HEK293 (cell line): ENCODE results near the gene TRIM2.

Source experiments
- CTCF ChIA-PET: fragments of 350-600 bp; formaldehyde crosslinking; extraction: SDS; loops from one replicate; lab custom pipeline; 2021; ENCODE audit warnings: antibody characterized with exemption; lab: Yijun Ruan, JAX
- POLR2A ChIA-PET: fragments of 300-600 bp; formaldehyde crosslinking; extraction: SDS; loops from one replicate; lab custom pipeline; 2020; ENCODE audit warnings: antibody characterized with exemption, inconsistent platforms; lab: Yijun Ruan, JAX
- H3K27ac ChIP-seq: fragments of 200-500 bp; sonication (Bioruptor generic); 2 replicates; pipeline ENCODE4 v1.5.1; 2014; ENCODE audit warnings: low read depth, low read length, control low read depth, inconsistent platforms; ENCODE audit errors: extremely low read depth
- H3K36me3 ChIP-seq, 2 experiments: fragments of 200-500 bp in 1 of 2; sonication (Bioruptor generic) in 1 of 2; 1 replicate in 1 of 2; 2 replicates in 1 of 2; pipeline ENCODE4 v1.5.1; 2014 to 2017; ENCODE audit warnings: inconsistent platforms in 2 of 2, low read length in 2 of 2; ENCODE audit not compliant: control insufficient read depth in 2 of 2, insufficient read depth in 1 of 2
- H3K4me1 ChIP-seq: fragments of 200-500 bp; sonication (Bioruptor generic); 2 replicates; pipeline ENCODE4 v1.5.1; 2014; ENCODE audit warnings: mild to moderate bottlenecking, low read length, inconsistent platforms; ENCODE audit not compliant: control insufficient read depth, insufficient read depth
- H3K4me3 ChIP-seq: 2 replicates; pipeline ENCODE4 v1.5.1; 2011; ENCODE audit warnings: low read depth, mild to moderate bottlenecking, control low read depth, low read length, moderate library complexity
- H3K9me3 ChIP-seq: fragments of 200-500 bp; sonication (Bioruptor generic); 2 replicates; pipeline ENCODE4 v1.5.1; 2014; ENCODE audit warnings: low read depth, low read length, inconsistent platforms; ENCODE audit not compliant: control insufficient read depth, insufficient read depth
- EGR2 ChIP-seq: fragments of 450-650 bp; formaldehyde crosslinking; IDR thresholded peaks from 2 replicates; pipeline ENCODE4 v1.5.1; 2016; ENCODE audit warnings: low read depth, missing biosample characterization, missing genetic modification characterization
- HIC1 ChIP-seq: fragments of 450-650 bp; formaldehyde crosslinking; IDR thresholded peaks from 2 replicates; pipeline ENCODE4 v1.5.1; 2016; ENCODE audit warnings: missing biosample characterization, missing genetic modification characterization
- HOXC10 ChIP-seq: sonication (generic); formaldehyde crosslinking; IDR thresholded peaks from 2 replicates; pipeline ENCODE4 v1.8.1; 2023; ENCODE audit warnings: mild to moderate bottlenecking, missing genetic modification reagents
- KLF9 ChIP-seq: fragments of 450-650 bp; formaldehyde crosslinking; IDR thresholded peaks from 2 replicates; pipeline ENCODE4 v1.5.1; 2016; ENCODE audit warnings: missing biosample characterization, missing genetic modification characterization, low read depth
- SP7 ChIP-seq: fragments of 450-650 bp; formaldehyde crosslinking; IDR thresholded peaks from 2 replicates; pipeline ENCODE4 v1.5.1; 2016; ENCODE audit warnings: missing biosample characterization, missing genetic modification characterization
- ZFHX2 ChIP-seq: fragments of 450-650 bp; formaldehyde crosslinking; conservative IDR thresholded peaks from 2 replicates; pipeline ENCODE4 v1.5.1; 2016; ENCODE audit warnings: missing biosample characterization, missing genetic modification characterization
- ZFP69B ChIP-seq: fragments of 450-650 bp; formaldehyde crosslinking; IDR thresholded peaks from 2 replicates; pipeline ENCODE4 v1.5.1; 2016; ENCODE audit warnings: missing biosample characterization, missing genetic modification characterization
- ZNF23 ChIP-seq: fragments of 450-650 bp; formaldehyde crosslinking; IDR thresholded peaks from 2 replicates; pipeline ENCODE4 v1.5.1; 2016; ENCODE audit warnings: missing biosample characterization, missing genetic modification characterization, borderline replicate concordance
- ZNF248 ChIP-seq: fragments of 450-650 bp; formaldehyde crosslinking; IDR thresholded peaks from 2 replicates; pipeline ENCODE4 v1.5.1; 2017; ENCODE audit warnings: missing biosample characterization, missing genetic modification characterization
- ZNF311 ChIP-seq: fragments of 450-650 bp; formaldehyde crosslinking; IDR thresholded peaks from 2 replicates; pipeline ENCODE4 v1.5.1; 2017; ENCODE audit warnings: missing biosample characterization, missing genetic modification characterization, borderline replicate concordance
- ZNF488 ChIP-seq: fragments of 450-650 bp; formaldehyde crosslinking; IDR thresholded peaks from 2 replicates; pipeline ENCODE4 v1.5.1; 2016; ENCODE audit warnings: missing biosample characterization, missing genetic modification characterization
- ZNF629 ChIP-seq: fragments of 450-650 bp; formaldehyde crosslinking; IDR thresholded peaks from 2 replicates; pipeline ENCODE4 v1.5.1; 2017; ENCODE audit warnings: missing biosample characterization, missing genetic modification characterization
- ZNF692 ChIP-seq: fragments of 450-650 bp; formaldehyde crosslinking; IDR thresholded peaks from 2 replicates; pipeline ENCODE4 v1.5.1; 2016; ENCODE audit warnings: missing biosample characterization, missing genetic modification characterization
- ZNF701 ChIP-seq: fragments of 450-650 bp; formaldehyde crosslinking; IDR thresholded peaks from 2 replicates; pipeline ENCODE4 v1.5.1; 2016; ENCODE audit warnings: missing biosample characterization, missing genetic modification characterization
- TF ChIP-seq, protein P1 (sequence below): fragments of 450-650 bp; formaldehyde crosslinking; IDR thresholded peaks from 2 replicates; pipeline ENCODE4 v1.5.1; 2016; ENCODE audit warnings: missing biosample characterization, missing genetic modification characterization
- TF ChIP-seq, protein P2 (sequence below): fragments of 450-650 bp; formaldehyde crosslinking; IDR thresholded peaks from 2 replicates; pipeline ENCODE4 v1.5.1; 2017; ENCODE audit warnings: missing biosample characterization, missing genetic modification characterization
- TF ChIP-seq, protein P3 (sequence below): fragments of 450-650 bp; formaldehyde crosslinking; IDR thresholded peaks from 2 replicates; pipeline ENCODE4 v1.5.1; 2016; ENCODE audit warnings: missing biosample characterization, missing genetic modification characterization
- TF ChIP-seq, protein P4 (sequence below): fragments of 450-650 bp; formaldehyde crosslinking; IDR thresholded peaks from 2 replicates; pipeline ENCODE4 v1.5.1; 2017; ENCODE audit warnings: missing biosample characterization, missing genetic modification characterization
- TF ChIP-seq, protein P5 (sequence below): fragments of 450-650 bp; formaldehyde crosslinking; IDR thresholded peaks from 2 replicates; pipeline ENCODE4 v1.5.1; 2016; ENCODE audit warnings: missing biosample characterization, missing genetic modification characterization

The TRIM2 gene

GRCh38 chr4:153241295-153241694, 37.1 kb downstream of the TRIM2 start:
- Histone ChIP-seq H3K9me3 (no peaks in the 10 kb centered on the region), H3K4me1 (peaks cover 39% of the 10 kb centered on the region), H3K27ac (peak overlapping the region; percentile 79; the same call in 1 of the 2 replicates), H3K36me3 (peaks cover 3 to 5% of the 10 kb centered on the region in 2 experiments), H3K4me3 (no peak overlapping the region)
- ChIA-PET POLR2A (no interaction called here), CTCF (no interaction called here)
- peak; percentile 60 for TF ChIP-seq ZFHX2 (tag by site-specific recombination)
- no peak for TF ChIP-seq ZNF488 (tag by site-specific recombination)
- TF ChIP-seq, protein P1, sequence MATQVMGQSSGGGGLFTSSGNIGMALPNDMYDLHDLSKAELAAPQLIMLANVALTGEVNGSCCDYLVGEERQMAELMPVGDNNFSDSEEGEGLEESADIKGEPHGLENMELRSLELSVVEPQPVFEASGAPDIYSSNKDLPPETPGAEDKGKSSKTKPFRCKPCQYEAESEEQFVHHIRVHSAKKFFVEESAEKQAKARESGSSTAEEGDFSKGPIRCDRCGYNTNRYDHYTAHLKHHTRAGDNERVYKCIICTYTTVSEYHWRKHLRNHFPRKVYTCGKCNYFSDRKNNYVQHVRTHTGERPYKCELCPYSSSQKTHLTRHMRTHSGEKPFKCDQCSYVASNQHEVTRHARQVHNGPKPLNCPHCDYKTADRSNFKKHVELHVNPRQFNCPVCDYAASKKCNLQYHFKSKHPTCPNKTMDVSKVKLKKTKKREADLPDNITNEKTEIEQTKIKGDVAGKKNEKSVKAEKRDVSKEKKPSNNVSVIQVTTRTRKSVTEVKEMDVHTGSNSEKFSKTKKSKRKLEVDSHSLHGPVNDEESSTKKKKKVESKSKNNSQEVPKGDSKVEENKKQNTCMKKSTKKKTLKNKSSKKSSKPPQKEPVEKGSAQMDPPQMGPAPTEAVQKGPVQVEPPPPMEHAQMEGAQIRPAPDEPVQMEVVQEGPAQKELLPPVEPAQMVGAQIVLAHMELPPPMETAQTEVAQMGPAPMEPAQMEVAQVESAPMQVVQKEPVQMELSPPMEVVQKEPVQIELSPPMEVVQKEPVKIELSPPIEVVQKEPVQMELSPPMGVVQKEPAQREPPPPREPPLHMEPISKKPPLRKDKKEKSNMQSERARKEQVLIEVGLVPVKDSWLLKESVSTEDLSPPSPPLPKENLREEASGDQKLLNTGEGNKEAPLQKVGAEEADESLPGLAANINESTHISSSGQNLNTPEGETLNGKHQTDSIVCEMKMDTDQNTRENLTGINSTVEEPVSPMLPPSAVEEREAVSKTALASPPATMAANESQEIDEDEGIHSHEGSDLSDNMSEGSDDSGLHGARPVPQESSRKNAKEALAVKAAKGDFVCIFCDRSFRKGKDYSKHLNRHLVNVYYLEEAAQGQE (tag by site-specific recombination) = no peak
- peak; percentile 27; the same call in 1 of the 2 replicates for TF ChIP-seq KLF9 (tag by site-specific recombination)
- TF ChIP-seq, protein P2, sequence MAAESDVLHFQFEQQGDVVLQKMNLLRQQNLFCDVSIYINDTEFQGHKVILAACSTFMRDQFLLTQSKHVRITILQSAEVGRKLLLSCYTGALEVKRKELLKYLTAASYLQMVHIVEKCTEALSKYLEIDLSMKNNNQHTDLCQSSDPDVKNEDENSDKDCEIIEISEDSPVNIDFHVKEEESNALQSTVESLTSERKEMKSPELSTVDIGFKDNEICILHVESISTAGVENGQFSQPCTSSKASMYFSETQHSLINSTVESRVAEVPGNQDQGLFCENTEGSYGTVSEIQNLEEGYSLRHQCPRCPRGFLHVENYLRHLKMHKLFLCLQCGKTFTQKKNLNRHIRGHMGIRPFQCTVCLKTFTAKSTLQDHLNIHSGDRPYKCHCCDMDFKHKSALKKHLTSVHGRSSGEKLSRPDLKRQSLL (tag by site-specific recombination) = no peak
- TF ChIP-seq ZNF23 = no peak
- TF ChIP-seq ZNF311 = no peak
- TF ChIP-seq HOXC10 (CRISPR knock-in tag) = no peak
- TF ChIP-seq, protein P3, sequence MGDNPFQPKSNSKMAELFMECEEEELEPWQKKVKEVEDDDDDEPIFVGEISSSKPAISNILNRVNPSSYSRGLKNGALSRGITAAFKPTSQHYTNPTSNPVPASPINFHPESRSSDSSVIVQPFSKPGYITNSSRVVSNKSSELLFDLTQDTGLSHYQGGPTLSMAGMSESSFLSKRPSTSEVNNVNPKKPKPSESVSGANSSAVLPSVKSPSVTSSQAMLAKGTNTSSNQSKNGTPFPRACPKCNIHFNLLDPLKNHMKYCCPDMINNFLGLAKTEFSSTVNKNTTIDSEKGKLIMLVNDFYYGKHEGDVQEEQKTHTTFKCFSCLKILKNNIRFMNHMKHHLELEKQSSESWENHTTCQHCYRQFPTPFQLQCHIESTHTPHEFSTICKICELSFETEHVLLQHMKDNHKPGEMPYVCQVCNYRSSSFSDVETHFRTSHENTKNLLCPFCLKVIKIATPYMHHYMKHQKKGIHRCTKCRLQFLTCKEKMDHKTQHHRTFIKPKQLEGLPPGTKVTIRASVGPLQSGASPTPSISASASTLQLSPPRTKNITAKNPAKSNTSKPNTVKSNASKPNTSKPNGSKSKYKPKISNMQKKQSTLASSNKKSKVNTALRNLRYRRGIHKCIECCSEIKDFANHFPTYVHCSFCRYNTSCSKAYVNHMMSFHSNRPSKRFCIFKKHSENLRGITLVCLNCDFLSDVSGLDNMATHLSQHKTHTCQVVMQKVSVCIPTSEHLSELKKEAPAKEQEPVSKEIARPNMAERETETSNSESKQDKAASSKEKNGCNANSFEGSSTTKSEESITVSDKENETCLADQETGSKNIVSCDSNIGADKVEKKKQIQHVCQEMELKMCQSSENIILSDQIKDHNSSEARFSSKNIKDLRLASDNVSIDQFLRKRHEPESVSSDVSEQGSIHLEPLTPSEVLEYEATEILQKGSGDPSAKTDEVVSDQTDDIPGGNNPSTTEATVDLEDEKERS = no peak
- no peak for TF ChIP-seq ZNF629 (tag by site-specific recombination)
- no peak for TF ChIP-seq ZFP69B (tag by site-specific recombination)
- peak; percentile 55 for TF ChIP-seq EGR2 (tag by site-specific recombination)
- TF ChIP-seq, protein P4, sequence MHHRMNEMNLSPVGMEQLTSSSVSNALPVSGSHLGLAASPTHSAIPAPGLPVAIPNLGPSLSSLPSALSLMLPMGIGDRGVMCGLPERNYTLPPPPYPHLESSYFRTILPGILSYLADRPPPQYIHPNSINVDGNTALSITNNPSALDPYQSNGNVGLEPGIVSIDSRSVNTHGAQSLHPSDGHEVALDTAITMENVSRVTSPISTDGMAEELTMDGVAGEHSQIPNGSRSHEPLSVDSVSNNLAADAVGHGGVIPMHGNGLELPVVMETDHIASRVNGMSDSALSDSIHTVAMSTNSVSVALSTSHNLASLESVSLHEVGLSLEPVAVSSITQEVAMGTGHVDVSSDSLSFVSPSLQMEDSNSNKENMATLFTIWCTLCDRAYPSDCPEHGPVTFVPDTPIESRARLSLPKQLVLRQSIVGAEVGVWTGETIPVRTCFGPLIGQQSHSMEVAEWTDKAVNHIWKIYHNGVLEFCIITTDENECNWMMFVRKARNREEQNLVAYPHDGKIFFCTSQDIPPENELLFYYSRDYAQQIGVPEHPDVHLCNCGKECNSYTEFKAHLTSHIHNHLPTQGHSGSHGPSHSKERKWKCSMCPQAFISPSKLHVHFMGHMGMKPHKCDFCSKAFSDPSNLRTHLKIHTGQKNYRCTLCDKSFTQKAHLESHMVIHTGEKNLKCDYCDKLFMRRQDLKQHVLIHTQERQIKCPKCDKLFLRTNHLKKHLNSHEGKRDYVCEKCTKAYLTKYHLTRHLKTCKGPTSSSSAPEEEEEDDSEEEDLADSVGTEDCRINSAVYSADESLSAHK (tag by site-specific recombination) = no peak
- TF ChIP-seq, protein P5, sequence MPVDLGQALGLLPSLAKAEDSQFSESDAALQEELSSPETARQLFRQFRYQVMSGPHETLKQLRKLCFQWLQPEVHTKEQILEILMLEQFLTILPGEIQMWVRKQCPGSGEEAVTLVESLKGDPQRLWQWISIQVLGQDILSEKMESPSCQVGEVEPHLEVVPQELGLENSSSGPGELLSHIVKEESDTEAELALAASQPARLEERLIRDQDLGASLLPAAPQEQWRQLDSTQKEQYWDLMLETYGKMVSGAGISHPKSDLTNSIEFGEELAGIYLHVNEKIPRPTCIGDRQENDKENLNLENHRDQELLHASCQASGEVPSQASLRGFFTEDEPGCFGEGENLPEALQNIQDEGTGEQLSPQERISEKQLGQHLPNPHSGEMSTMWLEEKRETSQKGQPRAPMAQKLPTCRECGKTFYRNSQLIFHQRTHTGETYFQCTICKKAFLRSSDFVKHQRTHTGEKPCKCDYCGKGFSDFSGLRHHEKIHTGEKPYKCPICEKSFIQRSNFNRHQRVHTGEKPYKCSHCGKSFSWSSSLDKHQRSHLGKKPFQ (tag by site-specific recombination) = no peak
- TF ChIP-seq HIC1 (tag by site-specific recombination) = no peak
- TF ChIP-seq ZNF692 (tag by site-specific recombination) = no peak
- no peak for TF ChIP-seq ZNF248 (tag by site-specific recombination)
- TF ChIP-seq ZNF701 = no peak
- TF ChIP-seq SP7 = no peak
